ENCODE measurements around the gene PDGFC. TPM values are rescaled to one million over a fixed set of nuclear protein-coding genes. Genes with fewer than 3 reads are reported as not detected.

The PDGFC gene
- total and polyA plus RNA-seq, 9 donors: 18.6 to 58.0 (median 36.2) TPM

- H3K27me3 ChIP-seq: no peaks in the 10 kb centered on the region
- peaks cover 7% of the 10 kb centered on the region for H3K4me1 ChIP-seq (ENCODE audit: insufficient read depth)
- no peak for TF ChIP-seq POLR2A (IDR thresholded peaks at IDR 0.05)
- no peak for TF ChIP-seq CTCF (IDR thresholded peaks at IDR 0.05)
- no peak for TF ChIP-seq EP300 (IDR thresholded peaks at IDR 0.05)
- intact Hi-C loops (cut with DNase I): loop anchor here in 1 of 4 donors (10.0 kb wide), 1 partner anchor 207 kb away; the partner anchor contains the start of gene PDGFC
- 85 to 91% (median 88%) methylated on average over 5 of the region's 5 CpGs for WGBS, 3 donors
- no peaks in the 10 kb centered on the region for H3K36me3 ChIP-seq
- no peaks in the 10 kb centered on the region for H3K9me3 ChIP-seq
- H3K4me3 ChIP-seq: no peak overlapping the region
- no peak for DNase-seq
- H3K27ac ChIP-seq: no peak overlapping the region
Measured at GRCh38 chr4:156767911-156768415, 203.6 kb downstream of the PDGFC start.

GRCh38 chr4:156766846-156767245 lies 204.8 kb downstream of the PDGFC start:
- H3K9me3 ChIP-seq: no peaks in the 10 kb centered on the region
- WGBS, 3 donors: 96 to 100% (median 98%) methylated on average over 1 of the region's 1 CpG
- no peak overlapping the region for H3K27ac ChIP-seq
- intact Hi-C loops (cut with DNase I): loop anchor here in 1 of 4 donors (10.0 kb wide), 1 partner anchor 208 kb away; the partner anchor contains the start of gene PDGFC
- no peak for TF ChIP-seq POLR2A (IDR thresholded peaks at IDR 0.05)
- no peak for DNase-seq
- no peak overlapping the region for H3K4me3 ChIP-seq
- H3K27me3 ChIP-seq: no peaks in the 10 kb centered on the region
- H3K36me3 ChIP-seq: no peaks in the 10 kb centered on the region
- H3K4me1 ChIP-seq (ENCODE audit: insufficient read depth): peaks cover 7% of the 10 kb centered on the region

- no peak overlapping the region for H3K27ac ChIP-seq
- H3K4me3 ChIP-seq: no peak overlapping the region
- TF ChIP-seq EP300 (IDR thresholded peaks at IDR 0.05) (no peak), POLR2A (IDR thresholded peaks at IDR 0.05) (no peak), CTCF (IDR thresholded peaks at IDR 0.05) (no peak)
- peaks cover 7% of the 10 kb centered on the region for H3K4me1 ChIP-seq (ENCODE audit: insufficient read depth)
- intact Hi-C loops (cut with DNase I): loop anchor here in 1 of 4 donors (10.0 kb wide), 1 partner anchor 210 kb away; the partner anchor contains the start of gene PDGFC
- H3K9me3 ChIP-seq: no peaks in the 10 kb centered on the region
- DNase-seq: peak in 1 of 5 donors; percentile 10
- WGBS, 3 donors: 11 to 30% (median 14%) methylated on average over 3 of the region's 3 CpGs
- no peaks in the 10 kb centered on the region for H3K27me3 ChIP-seq
- H3K36me3 ChIP-seq: no peaks in the 10 kb centered on the region
Measured at GRCh38 chr4:156765277-156765676, 206.3 kb downstream of the PDGFC start.

GRCh38 chr4:156764846-156765245 lies 206.8 kb downstream of the PDGFC start:
- intact Hi-C loops (cut with DNase I): loop anchor here in 1 of 4 donors (10.0 kb wide), 1 partner anchor 210 kb away; the partner anchor contains the start of gene PDGFC
- H3K27ac ChIP-seq: no peak overlapping the region
- peaks cover 7% of the 10 kb centered on the region for H3K4me1 ChIP-seq (ENCODE audit: insufficient read depth)
- no peak overlapping the region for H3K4me3 ChIP-seq
- H3K9me3 ChIP-seq: no peaks in the 10 kb centered on the region
- WGBS, 3 donors: 57 to 70% (median 67%) methylated on average over 2 of the region's 2 CpGs
- no peak for DNase-seq
- no peak for TF ChIP-seq POLR2A (IDR thresholded peaks at IDR 0.05)
- no peak for TF ChIP-seq CTCF (IDR thresholded peaks at IDR 0.05)
- no peak for TF ChIP-seq EP300 (IDR thresholded peaks at IDR 0.05)
- H3K27me3 ChIP-seq: no peaks in the 10 kb centered on the region
- H3K36me3 ChIP-seq: no peaks in the 10 kb centered on the region

GRCh38 chr4:156764145-156764544 lies 207.5 kb downstream of the PDGFC start:
- Histone ChIP-seq H3K9me3 (no peaks in the 10 kb centered on the region), H3K4me3 (no peak overlapping the region), H3K27me3 (no peaks in the 10 kb centered on the region), H3K4me1 (ENCODE audit: insufficient read depth) (peaks cover 7% of the 10 kb centered on the region), H3K36me3 (no peaks in the 10 kb centered on the region), H3K27ac (no peak overlapping the region)
- WGBS, 3 donors: 12 to 29% (median 21%) methylated on average over 2 of the region's 2 CpGs
- intact Hi-C loops (cut with DNase I): loop anchor here in 1 of 4 donors (10.0 kb wide), 1 partner anchor 211 kb away; the partner anchor contains the start of gene PDGFC
- DNase-seq: no peak
- TF ChIP-seq EP300 (IDR thresholded peaks at IDR 0.05) (no peak), CTCF (IDR thresholded peaks at IDR 0.05) (no peak), POLR2A (IDR thresholded peaks at IDR 0.05) (no peak)
